8988T (cell line): ENCODE measurements around the gene B4GALT1.
"Not testable (repeated sequence)": the region's sequence is repeated elsewhere in the genome, so short reads cannot be mapped to it uniquely, and the experiment has no call there.

Experiments used
- DNase-seq: peaks from one replicate; pipeline ENCODE4 v3.0.0; 2011

Gene B4GALT1

GRCh38 chr9:33182519-33182918 lies 15.4 kb upstream of the B4GALT1 start:
- DNase-seq = no peak

DNA sequence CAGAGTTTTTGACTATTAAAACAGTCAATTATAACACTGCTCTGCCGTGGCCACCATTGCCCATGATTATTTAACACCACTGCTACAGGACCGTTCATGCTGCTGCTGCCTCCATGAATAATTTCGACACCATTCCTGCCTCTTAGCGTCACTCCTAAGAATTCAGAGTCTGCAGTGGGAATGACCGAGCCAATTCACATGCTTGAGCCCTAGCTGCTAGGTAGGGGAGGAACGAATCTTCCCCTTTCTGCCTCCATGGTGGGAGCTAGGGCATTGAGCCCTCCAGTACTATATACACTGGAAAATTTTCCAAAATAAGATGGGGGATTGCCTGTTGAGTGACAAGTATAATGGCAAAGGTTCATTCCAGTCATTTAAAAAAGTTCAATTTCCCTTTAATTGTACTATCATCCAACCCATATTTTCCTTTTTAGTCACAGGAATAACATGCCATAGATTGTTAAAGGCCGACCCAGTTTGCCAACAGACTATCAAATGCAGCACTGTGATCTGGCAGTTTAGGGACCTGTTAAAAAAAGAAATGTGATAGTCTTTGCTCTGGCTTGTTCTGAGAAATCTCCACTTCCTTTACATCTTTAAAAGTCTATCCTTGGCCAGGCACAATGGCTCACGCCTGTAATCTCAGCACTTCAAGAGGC lies 13.5 kb upstream of the B4GALT1 start:
- no peak for DNase-seq

DNA sequence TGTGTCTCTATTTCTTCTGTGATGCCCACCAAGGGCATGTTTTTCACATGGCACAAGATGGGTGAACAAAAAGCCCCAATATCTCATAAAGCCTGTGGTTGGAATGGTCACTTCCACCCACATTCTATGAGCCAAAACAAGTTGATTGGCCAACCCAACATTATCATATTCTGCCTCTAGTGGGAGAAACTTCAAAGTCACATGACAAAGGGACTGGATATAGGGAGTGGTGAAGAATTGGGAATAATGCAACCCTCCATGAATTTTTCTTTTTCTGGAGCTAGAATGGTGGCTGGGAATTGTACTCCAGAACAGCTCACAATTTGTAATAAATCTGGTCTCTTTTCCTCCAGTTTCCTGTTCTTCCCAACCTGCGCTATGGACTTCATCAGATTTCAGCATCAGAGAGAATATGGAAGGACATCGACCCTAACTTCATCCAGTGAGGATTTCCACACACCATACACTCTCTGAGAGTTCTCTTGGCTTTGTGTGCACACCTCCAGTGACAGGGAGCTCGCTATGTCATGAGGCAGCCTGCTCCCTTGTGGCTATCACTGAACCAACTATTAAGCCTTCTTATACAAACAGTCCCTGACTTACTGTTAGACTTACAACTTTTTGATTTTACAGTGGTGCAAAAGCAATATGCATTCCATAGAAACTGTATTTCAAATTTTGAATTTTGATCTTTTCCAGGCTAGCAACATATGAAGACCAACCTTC lies 12.0 kb upstream of the B4GALT1 start:
- no peak for DNase-seq

DNA sequence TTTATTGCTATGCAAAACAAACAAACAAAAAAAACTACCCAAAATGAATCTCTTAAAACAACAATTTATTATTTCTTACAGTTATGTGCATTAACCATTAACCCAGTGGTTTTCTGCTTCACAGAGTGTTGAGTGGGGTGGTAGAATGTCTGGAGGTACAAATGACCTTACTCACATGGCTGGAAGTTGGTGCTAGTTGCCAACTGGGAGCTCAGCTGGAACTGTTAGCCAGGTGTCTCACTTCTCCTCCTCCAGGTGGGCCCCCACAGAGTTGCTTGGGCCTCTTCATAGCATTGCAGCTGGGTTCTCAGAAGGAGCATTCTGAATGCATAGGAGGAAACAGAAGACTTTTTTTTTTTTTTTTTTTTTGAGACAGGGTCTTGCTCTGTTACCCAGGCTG lies 10.5 kb upstream of the B4GALT1 start:
- no peak for DNase-seq

DNA sequence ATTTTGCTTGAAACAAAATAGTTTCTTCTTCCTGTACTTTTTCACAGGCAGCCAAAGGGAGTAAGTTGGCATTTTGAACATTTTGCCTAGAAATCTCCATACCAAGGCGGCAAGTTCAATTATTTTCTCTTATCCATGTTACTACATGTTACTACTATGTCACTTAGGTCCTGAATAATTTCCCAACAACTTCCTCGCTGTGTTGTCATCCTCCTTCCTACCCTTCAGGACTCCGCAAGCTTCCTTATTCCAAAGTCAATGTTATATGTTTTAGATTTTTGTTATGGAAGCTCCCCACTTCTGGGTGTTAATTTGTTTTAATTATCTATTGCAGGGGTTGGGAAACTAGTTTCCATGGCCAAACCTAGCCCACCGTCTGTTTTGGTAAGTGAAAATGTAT lies 9.9 kb upstream of the B4GALT1 start:
- no peak for DNase-seq

GRCh38 chr9:33175649-33176325 lies 8.7 kb upstream of the B4GALT1 start:
- no peak for DNase-seq

GRCh38 chr9:33172256-33173238 lies 5.4 kb upstream of the B4GALT1 start:
- DNase-seq = no peak

GRCh38 chr9:33170464-33171415 lies 3.6 kb upstream of the B4GALT1 start:
- DNase-seq = no peak

- no peak for DNase-seq
Measured at GRCh38 chr9:33168941-33169544, 1.9 kb upstream of the B4GALT1 start.

- no peak for DNase-seq
Measured at GRCh38 chr9:33167972-33168461, 881 bp upstream of the B4GALT1 start.

GRCh38 chr9:33166231-33167083 lies 679 bp downstream of the B4GALT1 start:
- peak; percentile 59 for DNase-seq

DNA sequence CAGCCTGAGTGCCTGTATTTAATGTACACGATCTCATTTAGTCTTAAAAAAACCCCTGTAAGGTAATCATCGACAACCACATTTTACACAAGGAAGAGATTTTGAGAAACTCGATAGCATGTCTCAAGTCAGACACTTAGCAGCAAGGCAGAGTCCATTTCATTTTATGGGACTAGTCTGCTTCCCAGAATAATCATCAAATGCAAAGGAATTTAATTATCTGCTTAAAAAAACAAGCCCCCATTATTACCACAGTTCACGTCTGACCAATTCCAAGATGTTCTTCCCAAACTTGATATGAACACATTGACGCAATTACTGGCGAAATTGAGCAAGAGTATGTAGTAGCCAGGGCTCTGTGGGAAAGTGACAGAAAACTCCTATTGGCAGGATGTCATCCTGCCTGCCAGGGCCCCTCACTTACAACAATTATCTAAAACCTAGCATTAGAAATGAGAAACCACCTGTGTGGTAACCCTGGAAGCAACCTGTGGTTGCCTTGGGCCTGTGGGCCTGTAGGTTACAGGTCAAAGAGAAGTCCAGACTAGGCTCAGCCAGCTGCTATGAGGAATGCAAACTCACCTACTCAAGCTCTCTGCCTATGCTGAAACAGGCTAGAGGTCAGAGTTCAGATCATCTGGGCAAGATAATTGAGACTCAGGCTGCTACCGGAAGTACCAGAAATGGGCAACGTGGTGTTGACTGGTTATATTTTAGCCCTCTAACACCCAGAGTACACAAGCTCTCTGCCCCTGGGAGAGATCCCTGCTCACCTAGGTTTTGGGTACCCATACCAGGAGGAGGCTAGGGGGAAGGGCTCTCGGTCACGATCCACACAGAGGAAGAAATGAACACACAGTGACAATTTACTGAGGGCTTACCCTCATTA lies 1.6 kb downstream of the B4GALT1 start:
- no peak for DNase-seq

DNA sequence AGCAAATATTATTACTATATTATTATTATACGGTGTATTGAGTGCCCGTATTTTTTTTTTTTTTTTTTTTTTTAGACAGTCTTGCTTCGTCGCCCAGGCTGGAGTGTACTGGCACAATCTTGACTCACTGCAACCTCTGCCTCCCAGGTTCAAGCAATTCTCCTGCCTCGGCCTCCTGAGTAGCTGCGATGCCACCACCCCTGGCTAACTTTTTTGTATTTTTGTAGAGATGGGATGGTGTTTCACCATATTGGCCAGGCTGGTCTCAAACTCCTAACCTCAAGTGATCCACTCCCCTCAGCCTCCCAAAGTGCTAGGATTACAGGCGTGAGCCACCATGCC lies 2.2 kb downstream of the B4GALT1 start:
- not testable (repeated sequence) for DNase-seq

GRCh38 chr9:33164138-33164809 lies 2.9 kb downstream of the B4GALT1 start:
- DNase-seq = no peak

DNA sequence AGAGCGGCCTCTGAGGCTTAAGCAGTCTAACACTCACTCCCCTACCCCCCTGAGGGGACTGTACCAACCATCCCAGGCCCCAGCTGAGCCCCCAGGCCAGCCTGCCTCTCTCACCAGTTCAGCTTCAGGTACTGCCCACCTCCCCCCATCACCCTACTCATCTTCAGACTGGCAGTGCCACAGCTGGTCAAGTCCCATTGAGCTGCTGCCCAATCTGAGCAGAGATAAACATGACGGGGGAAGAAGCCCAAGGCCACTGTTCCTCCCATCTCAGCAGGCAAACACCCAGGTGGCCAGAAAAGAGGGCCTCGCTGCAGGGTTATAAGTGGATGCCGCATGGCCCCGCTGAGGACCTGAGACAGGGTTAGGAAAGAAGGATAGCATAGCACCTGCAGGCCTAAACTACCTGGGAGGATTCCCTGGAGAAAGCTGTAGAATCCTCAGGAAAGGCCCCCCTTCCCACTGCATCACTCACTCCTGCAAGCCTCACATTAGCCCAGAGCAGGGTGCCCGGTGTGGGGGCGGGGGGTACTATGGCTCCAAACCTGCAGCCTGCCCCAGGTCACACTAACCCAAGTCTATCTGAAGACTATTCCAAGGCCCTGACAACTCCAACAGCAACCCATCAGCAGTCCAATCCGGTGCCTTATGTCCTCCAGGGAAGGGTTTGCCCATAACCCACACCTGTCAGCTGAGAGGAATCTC lies 3.6 kb downstream of the B4GALT1 start:
- DNase-seq = no peak

DNA sequence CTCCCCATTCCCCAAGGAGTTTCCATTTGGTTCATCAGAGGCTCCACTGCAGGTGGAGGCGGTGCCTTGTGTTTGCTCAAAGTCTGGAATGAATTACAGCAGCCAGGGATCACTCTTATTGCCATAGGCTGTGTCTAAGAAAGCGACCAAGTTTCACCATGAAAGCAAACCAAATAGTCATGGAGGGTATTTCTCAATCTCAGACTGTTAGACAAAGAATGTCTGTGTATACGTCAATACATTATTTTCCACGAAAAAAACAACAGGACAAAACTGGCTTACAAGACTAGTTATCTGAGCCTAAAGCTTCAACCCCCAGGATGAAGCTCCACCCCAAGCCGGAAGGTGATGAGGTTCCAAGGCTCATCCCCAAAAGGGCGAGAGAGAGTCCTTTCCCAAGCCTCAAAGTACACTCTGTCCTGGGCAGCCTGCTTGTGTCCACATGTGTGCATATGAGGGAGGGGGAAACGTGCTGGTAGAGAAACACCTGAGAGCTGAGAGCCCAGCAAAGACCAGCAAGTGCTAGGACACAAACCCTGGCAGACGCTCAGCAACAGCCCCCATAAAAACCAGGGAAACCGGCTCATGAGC lies 4.3 kb downstream of the B4GALT1 start:
- DNase-seq = no peak

DNA sequence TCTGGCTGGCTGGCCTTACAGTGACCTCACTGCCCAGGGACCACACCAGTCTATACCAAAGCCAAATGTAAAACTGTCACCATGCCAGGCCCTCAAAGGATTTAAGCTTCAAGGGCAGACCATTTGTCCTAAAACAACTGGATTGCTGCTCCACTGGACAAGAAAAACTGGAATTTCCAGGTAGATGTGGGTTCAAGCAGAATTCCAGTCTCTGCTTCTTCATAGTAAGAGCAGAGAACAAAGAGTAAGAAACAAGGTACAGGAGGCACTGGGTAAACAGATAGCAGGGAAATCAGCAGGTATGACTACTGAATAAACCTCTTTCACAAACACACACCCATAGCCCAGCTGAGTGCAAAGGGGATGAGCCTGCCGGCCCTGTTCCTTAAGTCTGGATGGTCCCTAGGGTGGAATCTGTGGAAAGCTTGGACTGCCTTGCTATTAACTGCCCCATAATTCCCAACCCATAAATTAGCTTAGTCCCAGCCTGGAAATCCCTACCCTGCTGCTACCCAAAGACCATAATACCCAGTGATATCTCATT lies 5.5 kb downstream of the B4GALT1 start:
- no peak for DNase-seq
